ENCODE measurements around the gene HP1BP3.
A peak's percentile ranks its signal among the peaks of the same experiment; 100 is the strongest.

Gene HP1BP3

DNA sequence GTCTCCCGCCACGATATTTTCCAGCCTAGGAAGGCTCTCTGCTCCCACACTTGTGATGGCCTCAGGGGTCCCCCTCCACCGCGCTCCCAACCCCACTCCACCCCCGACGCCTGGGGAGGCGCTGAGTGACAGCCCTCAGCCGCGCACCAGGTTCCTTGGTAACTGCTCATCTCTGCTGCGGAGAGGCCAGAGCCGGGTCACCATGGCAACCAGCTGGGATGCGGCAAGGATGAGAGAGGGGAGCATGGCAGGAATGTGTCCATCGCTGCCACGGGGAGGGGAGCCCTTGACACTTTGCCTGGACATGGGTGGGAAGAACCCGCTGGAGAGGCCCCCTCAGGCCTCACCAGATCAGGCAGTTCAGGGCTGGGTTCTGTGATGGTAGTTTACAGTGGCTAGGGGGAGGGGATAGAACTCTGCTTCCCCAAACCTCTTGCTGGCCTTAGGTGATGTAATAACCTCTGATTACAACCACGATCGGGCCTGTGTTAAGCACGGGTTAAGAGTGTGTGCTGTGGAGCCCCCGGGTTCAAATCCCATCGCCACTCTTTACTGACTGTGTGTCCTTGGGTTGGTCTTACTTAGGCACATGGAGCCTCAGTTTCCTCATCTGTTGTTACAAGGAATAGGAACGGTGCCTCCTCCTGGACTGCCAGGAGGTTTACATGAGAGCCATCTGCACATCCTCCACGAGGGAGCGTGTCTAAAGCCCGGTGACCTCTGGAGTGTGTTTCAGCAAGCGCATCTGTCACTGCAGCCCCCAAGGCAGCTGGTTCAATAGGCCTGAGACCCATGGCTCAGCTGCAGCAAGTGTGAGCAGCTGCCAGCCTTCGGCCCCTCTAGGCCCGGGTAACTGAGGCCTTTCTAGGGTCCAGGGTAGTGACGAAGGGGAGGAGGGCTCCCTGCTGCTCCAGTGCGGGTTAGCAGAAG, 75.6 kb downstream of the HP1BP3 start:
- no peak for DNase-seq (ENCODE audit: low read depth)

DNA sequence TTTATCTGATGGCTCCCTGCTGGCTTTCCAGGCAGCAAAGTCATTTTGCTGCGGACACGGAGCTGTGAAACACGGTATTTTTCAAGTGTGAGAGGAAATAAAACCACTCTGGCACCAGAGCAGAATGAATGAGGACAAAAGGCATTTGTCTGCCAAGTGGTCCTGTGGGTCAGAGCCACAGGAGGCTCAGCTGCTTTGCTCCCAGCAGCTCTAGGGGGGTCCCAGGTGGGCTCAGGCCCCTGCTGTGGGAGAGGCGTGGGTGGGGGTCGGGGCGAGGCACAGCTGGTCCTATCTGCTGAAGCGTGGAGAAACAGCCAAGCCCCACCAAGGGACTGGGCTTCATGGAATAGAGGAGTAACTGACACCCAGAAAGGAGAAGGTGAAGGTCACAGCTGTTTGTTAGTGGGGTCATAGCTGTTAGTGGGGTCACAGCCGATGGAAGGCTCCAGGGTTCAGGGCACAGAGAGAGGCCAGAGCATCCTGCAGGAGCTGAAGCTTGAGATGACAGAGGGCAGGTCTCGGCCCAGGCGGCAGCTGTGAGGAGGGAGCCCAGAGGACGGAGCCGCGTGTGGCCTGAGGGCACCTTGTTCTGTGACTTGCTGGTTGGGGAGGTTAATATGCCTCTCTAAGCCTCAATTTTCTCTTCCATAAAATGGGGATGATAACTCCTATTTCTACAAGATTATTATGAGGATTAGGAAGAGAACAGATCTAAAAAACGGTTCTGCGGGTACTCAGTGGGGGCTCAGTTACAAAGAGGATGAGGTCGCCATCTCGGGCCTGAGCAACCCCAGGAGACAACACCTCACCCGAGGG, 76.4 kb downstream of the HP1BP3 start:
- DNase-seq (ENCODE audit: low read depth) = no peak

DNA sequence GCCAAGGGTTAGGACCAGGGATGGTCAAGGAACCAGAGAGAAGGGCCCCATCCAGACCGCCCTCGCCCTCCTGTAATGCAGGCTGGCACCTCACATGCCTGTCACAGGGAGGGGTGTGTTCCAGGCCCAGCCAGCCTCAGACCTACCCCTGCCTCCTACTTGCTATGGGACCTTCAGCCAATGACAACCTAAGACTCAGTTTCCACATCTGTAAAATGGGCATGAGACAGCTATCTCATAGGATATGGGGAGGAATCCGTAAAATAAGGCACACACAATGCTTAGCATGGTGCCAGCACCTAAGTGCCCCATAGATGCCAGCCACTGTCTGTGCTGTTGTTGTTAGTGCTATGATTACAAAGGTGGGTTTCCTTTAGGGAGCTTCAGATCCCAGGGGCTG, 77.2 kb downstream of the HP1BP3 start:
- DNase-seq (ENCODE audit: low read depth) = no peak

DNA sequence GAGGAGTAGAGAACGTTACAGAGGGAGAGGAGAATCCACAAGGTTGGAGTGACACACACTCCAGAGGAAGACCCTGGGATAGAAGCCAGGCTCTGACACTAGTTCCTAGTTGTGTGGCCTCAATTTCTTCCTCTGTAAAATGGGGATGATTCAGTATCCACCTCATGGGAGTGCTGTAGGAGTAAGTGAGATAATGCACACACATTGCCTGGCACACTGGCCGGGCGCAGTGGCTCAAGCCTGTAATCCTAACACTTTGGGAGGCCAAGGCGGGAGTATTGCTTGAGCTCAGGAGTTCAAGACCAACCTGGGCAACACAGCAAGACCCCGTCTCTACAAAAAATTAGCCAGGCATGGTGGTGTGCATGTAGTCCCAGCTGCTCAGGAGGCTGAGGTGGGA, 78.2 kb downstream of the HP1BP3 start:
- DNase-seq (ENCODE audit: low read depth) = no peak

DNA sequence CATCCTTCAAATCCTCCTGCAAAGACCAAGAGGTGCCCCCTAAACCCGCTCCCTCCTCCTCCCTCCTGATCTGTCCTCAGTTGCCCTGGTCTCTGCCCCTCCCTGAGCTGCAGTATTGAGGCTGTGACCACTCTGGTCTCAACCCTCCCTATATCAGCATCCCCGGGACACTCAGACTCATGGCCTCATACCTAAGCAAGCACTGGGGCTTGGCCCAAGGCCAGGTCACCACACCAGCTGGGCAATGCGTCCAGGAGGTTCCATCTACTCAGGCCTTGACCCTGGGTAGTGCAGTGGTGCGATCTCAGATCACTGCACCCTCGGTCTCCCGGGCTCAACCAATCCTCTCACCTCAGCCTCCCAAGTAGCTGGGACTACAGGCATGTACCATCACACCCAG, 79.0 kb downstream of the HP1BP3 start:
- no peak for DNase-seq (ENCODE audit: low read depth)

DNA sequence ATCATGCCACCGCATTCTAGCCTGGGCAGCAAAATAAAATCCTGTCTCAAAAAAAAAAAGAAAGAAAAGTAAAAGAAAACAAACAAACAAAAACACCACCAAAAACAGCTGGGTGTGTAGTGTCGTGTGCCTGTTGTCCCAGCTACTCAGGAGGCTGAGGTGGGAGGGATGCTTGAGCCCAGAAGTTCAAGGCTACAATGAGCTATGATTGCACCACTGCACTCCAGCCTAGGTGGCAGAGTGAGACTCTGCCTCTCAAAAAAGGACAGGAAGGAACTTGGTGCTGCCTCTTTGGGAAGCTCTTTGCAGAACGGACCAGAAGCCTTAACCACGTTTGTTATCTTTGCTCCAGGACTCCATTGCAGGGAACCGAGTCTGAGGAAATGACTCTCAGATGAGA, 80.3 kb downstream of the HP1BP3 start:
- no peak for DNase-seq (ENCODE audit: low read depth)

DNA sequence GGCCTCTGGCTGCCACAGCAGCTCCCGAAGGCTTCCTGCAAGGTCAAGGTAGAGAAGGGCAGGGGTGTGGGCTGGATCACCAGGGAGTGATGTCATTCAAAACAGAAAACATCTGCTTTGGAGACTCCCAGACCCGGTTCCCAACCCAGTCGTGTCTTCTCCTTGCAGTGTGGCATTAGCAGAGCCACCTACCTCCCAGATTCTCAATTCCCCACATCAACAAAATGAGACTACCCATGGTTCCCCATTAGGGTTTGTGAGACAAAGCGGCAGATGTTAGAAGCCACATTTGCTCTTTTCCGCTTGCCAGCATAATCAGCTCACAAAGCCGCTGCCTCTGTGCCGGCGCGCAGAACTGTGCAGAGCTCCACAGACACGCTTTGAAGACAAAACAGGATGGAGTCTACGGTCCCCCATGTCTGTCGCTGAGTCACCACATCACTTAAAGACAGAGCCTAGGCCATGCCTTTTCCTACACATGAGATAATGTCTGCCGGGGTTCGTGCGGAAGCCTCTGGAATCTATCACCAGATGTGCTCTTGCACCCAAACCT, 81.8 kb downstream of the HP1BP3 start:
- no peak for DNase-seq (ENCODE audit: low read depth)

DNA sequence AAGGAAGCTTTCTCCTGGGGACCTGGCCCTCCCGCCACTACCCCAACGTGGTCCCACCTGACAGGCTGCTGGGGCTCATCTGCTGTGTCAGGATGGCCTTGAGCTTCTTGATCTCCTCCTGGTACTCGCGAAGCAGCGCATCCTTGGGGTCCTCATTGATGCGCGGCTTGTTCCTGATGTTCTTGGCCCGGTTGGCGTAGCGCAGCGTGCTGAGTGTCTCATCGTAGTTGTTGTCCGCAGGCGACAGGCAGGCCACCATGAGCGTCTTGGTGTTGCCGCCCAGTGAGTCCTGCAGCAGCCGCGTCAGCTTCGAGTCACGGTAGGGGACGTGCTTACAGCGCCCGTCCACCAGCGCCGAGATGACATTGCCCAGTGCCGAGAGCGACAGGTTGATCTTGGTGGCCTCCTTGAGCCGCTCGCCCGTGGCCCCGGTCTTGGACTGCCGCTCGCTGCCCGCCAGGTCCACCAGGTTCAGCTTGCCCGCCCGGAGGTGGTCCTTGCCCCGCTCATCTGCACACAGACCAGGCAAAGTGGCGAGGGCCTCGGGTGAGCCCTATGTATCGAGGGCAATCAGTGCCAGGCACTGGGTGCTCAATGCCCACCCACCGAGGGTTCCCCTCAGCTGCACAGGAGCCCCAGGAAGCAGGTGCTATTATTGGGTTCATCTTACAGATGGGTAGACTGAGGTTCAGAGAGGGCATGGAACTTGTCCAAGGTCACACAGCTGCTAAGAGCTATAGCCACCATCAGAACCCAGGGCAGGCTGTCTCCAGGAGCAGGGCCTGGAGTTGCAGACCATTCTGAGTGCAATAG, 82.5 kb downstream of the HP1BP3 start:
- DNase-seq (ENCODE audit: low read depth) = no peak

DNA sequence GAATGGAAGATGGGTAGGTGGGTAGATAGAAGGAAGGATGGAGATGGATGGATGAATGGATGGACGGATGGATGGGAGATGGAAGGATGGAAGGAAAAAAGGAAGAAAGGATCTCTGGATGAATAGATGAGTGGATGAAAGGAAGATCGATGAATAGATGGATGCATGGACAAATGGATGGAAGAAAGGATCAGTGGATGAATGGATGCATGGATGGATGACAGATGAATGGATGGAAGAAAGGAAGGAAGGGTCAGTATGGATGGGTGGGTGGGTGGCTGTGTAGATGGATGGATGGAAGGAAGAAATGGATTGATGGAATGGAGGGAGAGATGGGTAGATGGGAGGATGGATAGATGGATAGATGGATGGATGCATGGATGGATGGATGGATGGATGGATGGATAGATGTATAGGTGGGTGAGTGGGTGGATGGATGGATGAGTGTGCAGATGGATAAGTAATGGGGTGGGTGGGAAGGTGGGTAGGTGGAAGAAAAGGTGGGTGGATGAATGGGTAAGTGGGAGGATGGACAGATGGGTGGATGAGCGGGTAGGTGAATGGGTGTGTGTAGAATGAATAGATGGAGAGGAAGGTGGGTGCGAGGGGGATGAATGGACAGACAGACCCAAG, 83.9 kb downstream of the HP1BP3 start:
- no peak for DNase-seq (ENCODE audit: low read depth)

DNA sequence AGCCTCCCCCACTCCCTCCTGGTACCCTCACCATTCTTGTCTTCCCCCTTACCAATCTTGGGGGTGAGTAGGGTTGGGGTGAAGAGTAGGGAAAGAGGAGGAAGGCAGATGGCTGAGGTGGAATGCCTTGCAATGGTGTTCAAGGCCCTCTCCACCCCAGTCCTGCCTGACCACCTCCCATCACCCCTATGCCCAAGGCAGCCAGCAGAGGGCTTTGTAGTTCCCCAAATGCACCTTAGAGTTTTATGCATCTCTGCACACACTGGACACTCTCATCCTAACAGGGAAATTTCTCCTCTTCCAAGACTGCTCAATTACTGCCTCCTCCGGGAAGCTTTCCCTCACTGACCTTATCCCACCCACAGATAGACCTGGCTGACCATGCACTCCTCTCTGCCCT, 84.7 kb downstream of the HP1BP3 start:
- DNase-seq (ENCODE audit: low read depth) = no peak

DNA sequence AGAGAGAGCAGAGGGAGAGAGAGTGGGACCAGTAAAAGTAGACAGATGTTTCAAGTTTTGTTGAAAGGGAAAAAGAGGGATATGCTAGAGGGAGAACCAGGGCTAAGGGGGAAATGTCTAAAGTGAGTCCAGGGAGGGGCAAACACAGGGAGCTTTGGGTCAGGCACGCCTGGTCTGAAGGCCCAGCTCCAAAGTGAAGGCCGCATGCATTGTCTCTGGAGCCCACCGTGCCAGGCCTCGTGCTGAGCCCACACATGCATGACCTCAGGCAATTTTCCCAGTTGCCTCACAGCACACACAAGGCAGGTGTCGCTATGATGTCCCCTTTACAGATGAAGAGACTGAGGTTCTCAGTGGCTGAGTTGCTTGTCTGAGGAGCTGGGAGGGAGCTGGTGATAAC, 85.3 kb downstream of the HP1BP3 start:
- no peak for DNase-seq (ENCODE audit: low read depth)

DNA sequence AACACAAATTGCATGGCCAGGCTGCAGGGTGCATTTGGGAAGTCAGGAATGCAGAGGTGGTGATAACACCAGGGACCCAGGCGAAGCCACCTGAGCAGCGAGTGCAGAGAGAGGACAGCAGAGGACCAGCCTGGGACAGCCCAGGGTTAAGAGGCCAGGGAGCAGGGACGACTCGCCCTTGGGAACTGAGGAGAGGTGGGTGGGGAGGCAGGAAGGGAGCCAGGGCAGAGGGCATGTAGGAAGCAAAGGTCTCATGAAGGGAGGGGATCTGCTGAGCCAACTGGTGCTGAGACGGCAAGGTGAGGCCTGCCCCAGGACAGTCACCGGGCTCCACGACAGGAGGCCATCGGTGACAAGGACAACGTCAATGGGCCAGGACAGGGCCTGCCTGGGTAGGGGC, 85.7 kb downstream of the HP1BP3 start:
- DNase-seq (ENCODE audit: low read depth) = no peak

DNA sequence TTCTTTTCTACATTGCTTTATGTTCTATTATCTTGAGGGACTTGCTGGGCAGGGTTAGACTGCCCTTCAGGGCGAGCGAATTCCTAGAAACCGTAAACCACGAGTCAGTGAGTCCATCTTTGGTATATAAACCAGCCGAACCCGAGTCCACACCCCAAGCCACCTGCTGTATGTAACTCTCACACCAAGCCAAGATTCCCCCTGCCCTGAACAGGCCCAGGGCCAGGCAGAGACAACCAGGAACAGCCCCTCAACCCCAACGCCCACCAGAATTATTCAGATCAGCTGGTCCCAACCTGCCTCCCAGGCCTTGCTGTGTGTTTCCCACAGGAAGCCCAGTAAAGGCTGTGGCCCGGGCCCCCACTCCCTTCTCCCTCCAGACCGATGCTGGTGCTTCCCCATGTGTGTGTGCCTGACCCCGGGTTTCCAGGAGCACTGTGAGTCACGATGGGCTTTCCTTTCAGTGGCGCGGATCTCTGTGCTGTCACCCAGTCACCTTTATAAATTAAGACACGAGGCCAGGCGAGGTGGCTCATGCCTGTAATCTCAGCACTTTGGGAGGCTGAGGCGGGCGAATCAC, 86.4 kb downstream of the HP1BP3 start:
- no peak for DNase-seq (ENCODE audit: low read depth)

DNA sequence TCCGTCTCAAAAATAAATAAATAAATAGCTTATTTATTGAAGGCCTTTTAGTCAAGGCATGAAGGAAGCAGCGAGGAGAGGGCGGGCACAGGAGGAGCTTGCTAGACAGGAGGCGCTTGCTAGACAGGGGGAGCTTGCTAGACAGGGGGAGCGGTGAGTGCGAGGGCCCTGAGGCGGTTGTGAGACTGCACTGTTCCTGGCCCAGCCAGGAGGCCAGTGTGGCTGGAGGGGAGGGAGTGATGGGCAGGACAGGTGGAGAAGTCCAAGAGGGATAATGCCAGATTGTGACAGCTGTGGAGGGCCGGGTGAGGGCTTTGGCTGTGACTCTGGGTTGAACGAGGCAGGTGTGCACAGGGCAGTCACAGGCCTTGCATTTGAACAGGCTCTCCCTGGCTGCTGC, 87.5 kb downstream of the HP1BP3 start:
- DNase-seq (ENCODE audit: low read depth) = no peak

DNA sequence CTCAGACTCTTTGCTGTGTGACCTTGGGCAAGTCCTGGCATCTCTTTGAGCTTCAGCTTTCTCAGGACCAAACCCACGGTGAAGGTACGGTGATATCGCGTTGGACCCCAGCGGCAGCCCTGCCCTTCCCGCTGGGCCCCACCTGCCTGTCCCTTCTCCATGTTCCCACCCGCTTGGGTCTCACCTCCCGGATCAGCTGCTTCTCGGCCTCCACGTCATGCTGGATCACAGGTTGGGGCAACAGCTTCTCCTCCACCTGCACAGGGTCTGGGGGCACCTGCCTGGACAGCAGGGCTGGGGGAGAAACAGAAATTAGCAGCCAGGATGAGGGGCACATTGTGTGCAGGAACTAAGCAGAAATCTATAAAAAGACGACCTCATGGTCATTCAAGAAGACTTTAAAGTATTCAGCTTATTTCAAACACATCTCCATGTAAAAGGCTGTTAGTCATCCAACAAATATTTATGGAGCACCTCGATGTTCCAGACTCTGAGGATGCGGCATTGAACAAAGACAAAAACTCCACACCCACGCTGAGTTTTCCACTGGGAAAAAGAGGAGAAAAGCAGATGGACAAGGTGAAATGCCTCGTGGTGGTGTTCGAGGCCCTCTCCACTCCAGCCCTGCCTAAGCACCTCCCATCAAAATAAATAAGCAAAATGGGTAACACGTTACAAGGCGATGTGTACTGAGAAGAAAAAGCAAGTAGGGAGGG, 88.8 kb downstream of the HP1BP3 start:
- DNase-seq (ENCODE audit: low read depth) = peak; percentile 56

DNA sequence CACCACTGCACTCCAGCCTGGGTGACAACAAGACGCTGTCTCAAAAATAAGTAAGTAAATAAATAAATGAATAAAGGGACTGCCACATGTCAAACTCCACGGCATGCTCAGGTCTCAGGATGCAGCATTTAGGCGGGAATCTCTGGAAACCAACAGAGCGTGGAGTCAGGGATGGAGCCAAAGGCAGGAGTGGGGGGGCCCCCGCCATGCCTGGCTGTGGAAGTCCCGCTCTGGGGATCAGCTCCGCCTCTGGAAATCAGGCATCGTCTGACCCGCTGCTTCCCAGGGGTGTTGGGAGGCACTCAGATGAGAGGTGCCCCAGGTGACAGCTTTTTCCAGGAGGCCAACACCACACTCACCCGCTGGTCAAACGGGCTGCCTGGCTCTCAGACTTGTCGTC, 89.5 kb downstream of the HP1BP3 start:
- DNase-seq (ENCODE audit: low read depth) = no peak

DNA sequence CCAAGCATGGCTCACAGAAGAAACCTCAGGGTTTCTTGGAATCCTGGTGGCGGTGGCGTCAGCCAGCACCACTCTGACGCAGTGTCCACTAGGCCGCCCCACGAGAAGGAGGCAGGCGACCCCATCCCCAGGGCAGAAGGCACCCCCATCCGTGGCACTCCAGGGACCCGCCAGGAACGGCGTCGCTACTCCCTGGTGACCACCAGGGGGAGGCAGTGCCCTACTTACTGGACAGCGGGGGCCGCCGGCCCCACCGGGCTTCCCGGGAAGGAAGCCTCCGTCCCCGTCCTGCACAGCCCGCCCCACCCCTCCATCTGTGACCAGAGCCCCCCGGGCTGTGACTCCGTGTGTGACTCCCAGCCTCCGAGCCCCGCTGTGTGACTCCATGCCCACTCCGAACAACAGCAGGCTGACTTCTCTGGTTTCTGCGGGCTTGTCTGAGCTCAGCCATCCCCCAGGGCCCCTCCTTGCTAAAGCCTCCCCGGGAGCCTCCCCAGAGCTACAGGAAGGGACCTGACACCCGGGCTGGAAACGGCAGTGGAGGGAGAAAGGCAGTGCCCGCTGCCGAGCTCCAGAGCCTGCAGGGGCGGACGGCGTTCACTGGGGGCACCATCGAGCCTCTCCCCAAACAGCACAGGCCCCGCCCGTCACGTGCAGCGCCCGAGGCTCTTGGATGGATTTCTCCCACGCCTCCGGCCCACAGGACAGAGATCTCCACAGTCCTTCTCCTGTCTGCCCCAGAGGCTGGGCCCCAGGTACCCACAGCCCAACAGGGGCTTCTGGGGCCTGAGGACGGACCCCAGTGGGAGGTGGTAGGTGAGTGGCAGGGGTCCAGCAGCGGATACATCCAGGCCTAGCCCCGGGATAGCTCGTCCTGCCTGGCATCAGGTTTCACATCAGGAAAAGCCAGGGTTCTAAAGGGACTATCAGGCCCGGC, 90.4 kb downstream of the HP1BP3 start:
- peak; percentile 77 for DNase-seq (ENCODE audit: low read depth)

DNA sequence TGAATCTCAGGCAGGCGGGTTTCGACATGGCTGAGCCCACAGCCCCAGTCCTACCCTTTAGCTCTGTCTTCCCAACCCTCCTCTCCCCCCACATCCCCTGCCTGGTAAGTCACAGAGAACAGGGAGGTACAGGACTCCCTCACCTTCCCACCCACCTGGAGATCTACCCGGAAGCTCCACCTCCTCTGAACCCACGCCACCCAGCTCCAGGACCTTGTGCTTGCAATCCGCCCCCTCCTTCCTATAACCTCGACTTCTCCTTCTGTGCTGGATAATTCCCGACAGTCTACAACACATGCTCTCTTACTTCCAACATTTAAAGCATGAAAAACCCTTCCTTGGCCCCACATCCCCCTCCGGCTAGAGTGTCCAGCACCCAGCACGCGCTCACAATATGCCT, 91.6 kb downstream of the HP1BP3 start:
- DNase-seq (ENCODE audit: low read depth) = no peak

DNA sequence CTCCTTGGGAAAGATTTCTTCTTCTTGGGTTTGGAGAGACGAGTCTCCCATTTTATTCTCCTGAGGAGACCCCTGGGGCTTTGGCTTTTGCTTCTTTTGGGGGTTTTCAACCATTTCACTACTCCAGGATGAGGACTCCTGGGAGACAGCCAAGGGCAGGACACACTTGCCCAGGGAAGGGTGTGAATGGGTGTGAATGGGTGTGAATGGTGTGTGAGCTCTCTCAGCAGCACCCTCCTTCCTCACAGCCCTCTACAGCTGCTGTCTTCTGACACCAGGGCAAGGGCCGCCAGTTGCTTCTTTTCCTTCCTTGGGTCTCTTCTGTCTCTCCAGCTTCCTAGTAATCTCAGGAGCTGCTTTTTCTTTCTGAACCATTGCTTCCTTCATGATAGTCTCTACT, 93.5 kb downstream of the HP1BP3 start:
- no peak for DNase-seq (ENCODE audit: low read depth)

Data from HS-5 (cell line).